Esophagus muscularis mucosa (tissue), 4 donors: ENCODE results near the gene CTSW.

Experiments used
- EP300 ChIP-seq: sonication (generic); formaldehyde crosslinking; IDR thresholded peaks from one replicate; pipeline ENCODE4 v1.6.1; 2017; ENCODE audit warnings: antibody characterized with exemption
- POLR2A ChIP-seq: fragments of 450-650 bp; IDR thresholded peaks from one replicate; pipeline ENCODE4 v1.6.1; 2017; ENCODE audit warnings: antibody characterized with exemption, moderate library complexity, mild to moderate bottlenecking, low read depth
- TF ChIP-seq, protein P1 (sequence below), 3 experiments: fragments of 200-600 bp in 2 of 3; fragments of 450-650 bp in 1 of 3; sonication (generic) in 2 of 3; IDR thresholded peaks; one replicate each; pipeline ENCODE4 v1.5.1; 2017 to 2019; ENCODE audit warnings: antibody characterized with exemption in 3 of 3, mild to moderate bottlenecking in 2 of 3, moderate library complexity in 1 of 3

DNA sequence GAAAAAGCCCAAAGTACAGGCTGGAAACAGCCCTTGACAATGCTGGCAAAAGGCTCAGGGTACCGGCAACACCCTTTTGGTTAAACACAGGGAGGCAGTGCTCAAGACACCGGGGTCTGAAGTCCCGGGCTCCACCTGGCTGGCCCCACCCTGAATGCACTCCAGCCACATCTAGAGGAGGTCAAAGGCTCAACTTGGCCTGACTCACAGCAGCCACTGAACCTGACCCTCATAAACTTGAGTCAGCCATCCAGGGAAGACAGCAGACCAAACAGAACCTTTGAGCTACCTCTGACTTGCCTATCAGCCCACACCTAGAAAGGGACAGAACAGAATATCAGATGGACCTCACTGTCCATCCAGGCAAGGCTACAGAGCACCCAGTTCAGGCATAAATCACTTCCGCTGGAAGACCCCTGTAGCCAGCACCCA is 25.5 kb upstream of the CTSW start:
- TF ChIP-seq POLR2A: no peak
- TF ChIP-seq, protein P1, sequence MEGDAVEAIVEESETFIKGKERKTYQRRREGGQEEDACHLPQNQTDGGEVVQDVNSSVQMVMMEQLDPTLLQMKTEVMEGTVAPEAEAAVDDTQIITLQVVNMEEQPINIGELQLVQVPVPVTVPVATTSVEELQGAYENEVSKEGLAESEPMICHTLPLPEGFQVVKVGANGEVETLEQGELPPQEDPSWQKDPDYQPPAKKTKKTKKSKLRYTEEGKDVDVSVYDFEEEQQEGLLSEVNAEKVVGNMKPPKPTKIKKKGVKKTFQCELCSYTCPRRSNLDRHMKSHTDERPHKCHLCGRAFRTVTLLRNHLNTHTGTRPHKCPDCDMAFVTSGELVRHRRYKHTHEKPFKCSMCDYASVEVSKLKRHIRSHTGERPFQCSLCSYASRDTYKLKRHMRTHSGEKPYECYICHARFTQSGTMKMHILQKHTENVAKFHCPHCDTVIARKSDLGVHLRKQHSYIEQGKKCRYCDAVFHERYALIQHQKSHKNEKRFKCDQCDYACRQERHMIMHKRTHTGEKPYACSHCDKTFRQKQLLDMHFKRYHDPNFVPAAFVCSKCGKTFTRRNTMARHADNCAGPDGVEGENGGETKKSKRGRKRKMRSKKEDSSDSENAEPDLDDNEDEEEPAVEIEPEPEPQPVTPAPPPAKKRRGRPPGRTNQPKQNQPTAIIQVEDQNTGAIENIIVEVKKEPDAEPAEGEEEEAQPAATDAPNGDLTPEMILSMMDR (IDR thresholded peaks at IDR 0.05): no peak
- no peak for TF ChIP-seq EP300
